GM19025 (cell line): ENCODE data around the gene NMUR2.
A peak's percentile ranks its signal among the peaks of the same experiment; 100 is the strongest.

Experiments
- ATAC-seq: cut with Tn5 transposase; IDR thresholded peaks from one replicate; pipeline ENCODE4 v1.9.1; 2021; ENCODE audit warnings: mild to moderate bottlenecking, low read depth, moderate library complexity; ENCODE audit not compliant: unreplicated experiment

Gene NMUR2

GRCh38 chr5:152374711-152375275, 30.3 kb downstream of the NMUR2 start:
- no peak for ATAC-seq

- no peak for ATAC-seq
Observed at GRCh38 chr5:152372875-152373274, 32.2 kb downstream of the NMUR2 start.

GRCh38 chr5:152369298-152369697, 35.8 kb downstream of the NMUR2 start:
- no peak for ATAC-seq

- ATAC-seq = no peak
Observed at GRCh38 chr5:152367554-152367953, 37.5 kb downstream of the NMUR2 start.

GRCh38 chr5:152366716-152367115, 38.4 kb downstream of the NMUR2 start:
- ATAC-seq = no peak

GRCh38 chr5:152364899-152365298, 40.2 kb downstream of the NMUR2 start:
- ATAC-seq = no peak

- ATAC-seq = no peak
Observed at GRCh38 chr5:152364172-152364571, 40.9 kb downstream of the NMUR2 start.

GRCh38 chr5:152358861-152359568, 46.1 kb downstream of the NMUR2 start:
- no peak for ATAC-seq

GRCh38 chr5:152356506-152356905, 48.6 kb downstream of the NMUR2 start:
- no peak for ATAC-seq

- ATAC-seq = no peak
Observed at GRCh38 chr5:152355061-152355460, 50.0 kb downstream of the NMUR2 start.

GRCh38 chr5:152353001-152353400, 52.1 kb downstream of the NMUR2 start:
- no peak for ATAC-seq

- ATAC-seq = peak; percentile 75
Observed at GRCh38 chr5:152349683-152350526, 55.2 kb downstream of the NMUR2 start.
